Esophagus (tissue), 2 donors: ENCODE data around the gene TCEANC2. TPM values are rescaled to one million over a fixed set of nuclear protein-coding genes. Genes with fewer than 3 reads are reported as not detected.
"Not testable (repeated sequence)": the region's sequence is repeated elsewhere in the genome, so short reads cannot be mapped to it uniquely, and the experiment has no call there.

ENCODE experiments used
- H3K27ac ChIP-seq, 2 donors: one replicate each; pipeline ENCODE4 v1.5.1; 2013; ENCODE audit warnings: low read depth in 2 of 2, mild to moderate bottlenecking in 2 of 2, inconsistent platforms in 1 of 2, low read length in 1 of 2, moderate library complexity in 1 of 2
- H3K27me3 ChIP-seq, 2 donors: one replicate each; pipeline ENCODE4 v1.6.1; 2013; ENCODE audit warnings: low read length in 2 of 2, control low read depth in 1 of 2, mild to moderate bottlenecking in 1 of 2; ENCODE audit not compliant: insufficient read depth in 2 of 2, control insufficient read depth in 1 of 2
- H3K36me3 ChIP-seq, 2 donors: one replicate each; pipeline ENCODE4 v1.6.1; 2013; ENCODE audit warnings: low read length in 1 of 2; ENCODE audit not compliant: control insufficient read depth in 2 of 2, insufficient read depth in 2 of 2
- H3K4me1 ChIP-seq, 2 donors: one replicate each; pipeline ENCODE4 v1.6.1; 2013; ENCODE audit warnings: low read length in 1 of 2; ENCODE audit not compliant: control insufficient read depth in 2 of 2, insufficient read depth in 2 of 2
- H3K4me3 ChIP-seq, 2 donors: one replicate each; pipeline ENCODE4 v1.5.1; 2013; ENCODE audit warnings: low read length in 2 of 2, mild to moderate bottlenecking in 2 of 2, low read depth in 1 of 2, moderate library complexity in 1 of 2
- H3K9me3 ChIP-seq, 2 donors: one replicate each; pipeline ENCODE4 v1.6.1; 2013; ENCODE audit warnings: mild to moderate bottlenecking in 2 of 2, low read depth in 1 of 2, low read length in 1 of 2, moderate library complexity in 1 of 2; ENCODE audit not compliant: control insufficient read depth in 2 of 2, insufficient read depth in 1 of 2
- WGBS, 2 donors: extraction: QIAGEN DNeasy Blood & Tissue Kit; methylation state at CpG; one replicate each; pipeline ENCODE4 v1.1.7; 2013; 5-methylcytosine and 5-hydroxymethylcytosine counted together
- polyA plus RNA-seq, 2 donors: library from polyadenylated mRNA; stranded (reverse); fragments of 200-250 nt; gene quantifications; one replicate each; pipeline ENCODE4 v1.2.3, GENCODE V29; 2013
- donor health status: healthy with polysubstance abuse.
- donor health status: Bipolar disorder and iron deficiency.

Gene TCEANC2
- polyA plus RNA-seq, 2 donors, result 1.4 to 1.7 TPM

DNA sequence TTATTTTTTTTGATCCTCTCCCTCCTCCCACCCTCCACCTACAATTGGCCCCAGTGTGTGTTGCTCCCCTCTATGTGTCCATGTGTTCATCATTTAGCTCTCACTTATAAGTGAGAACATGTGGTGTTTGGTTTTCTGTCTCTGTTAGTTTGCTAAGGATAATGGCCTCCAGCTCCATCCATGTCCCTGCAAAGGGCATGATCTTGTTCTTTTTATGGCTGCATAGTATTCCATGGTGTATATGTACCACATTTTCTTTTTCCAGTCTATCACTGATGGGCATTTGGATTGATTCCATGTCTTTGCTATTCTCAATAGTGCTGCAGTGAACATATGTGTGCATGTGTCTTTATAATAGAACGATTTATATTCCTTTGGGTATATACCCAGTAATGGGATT, 28.6 kb upstream of the TCEANC2 start:
- H3K4me1 ChIP-seq, H3K27me3 ChIP-seq, H3K9me3 ChIP-seq, H3K4me3 ChIP-seq, H3K27ac ChIP-seq, H3K36me3 ChIP-seq: not testable (repeated sequence)
- WGBS, 2 donors, result 92 to 94% methylated on average over 1 of the region's 1 CpG

DNA sequence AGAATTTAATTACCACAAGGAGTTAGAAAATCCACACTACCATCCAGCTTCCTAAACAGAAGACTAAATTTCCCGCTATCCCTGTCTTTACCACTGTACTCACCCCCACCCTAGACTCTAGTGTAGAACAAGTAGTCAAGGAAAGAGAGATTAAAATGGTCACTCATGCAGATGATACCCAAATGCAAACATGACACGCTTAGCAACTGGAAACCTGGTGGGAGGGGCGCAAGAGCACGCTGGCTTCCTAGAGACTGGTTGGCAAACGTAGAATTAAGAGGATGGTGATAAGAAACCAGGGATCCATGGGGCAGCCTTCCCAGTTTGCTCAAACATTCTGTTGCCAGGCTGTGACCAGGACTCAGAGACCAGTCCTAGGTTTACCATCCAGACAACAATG, 25.6 kb upstream of the TCEANC2 start:
- Histone ChIP-seq H3K4me3 (no peak overlapping the region), H3K27ac (no peak overlapping the region), H3K9me3 (no peaks in the 10 kb centered on the region), H3K4me1 (no peaks in the 10 kb centered on the region), H3K36me3 (no peaks in the 10 kb centered on the region), H3K27me3 (no peaks in the 10 kb centered on the region)
- 87 to 89% methylated on average over 5 of the region's 5 CpGs for WGBS, 2 donors

DNA sequence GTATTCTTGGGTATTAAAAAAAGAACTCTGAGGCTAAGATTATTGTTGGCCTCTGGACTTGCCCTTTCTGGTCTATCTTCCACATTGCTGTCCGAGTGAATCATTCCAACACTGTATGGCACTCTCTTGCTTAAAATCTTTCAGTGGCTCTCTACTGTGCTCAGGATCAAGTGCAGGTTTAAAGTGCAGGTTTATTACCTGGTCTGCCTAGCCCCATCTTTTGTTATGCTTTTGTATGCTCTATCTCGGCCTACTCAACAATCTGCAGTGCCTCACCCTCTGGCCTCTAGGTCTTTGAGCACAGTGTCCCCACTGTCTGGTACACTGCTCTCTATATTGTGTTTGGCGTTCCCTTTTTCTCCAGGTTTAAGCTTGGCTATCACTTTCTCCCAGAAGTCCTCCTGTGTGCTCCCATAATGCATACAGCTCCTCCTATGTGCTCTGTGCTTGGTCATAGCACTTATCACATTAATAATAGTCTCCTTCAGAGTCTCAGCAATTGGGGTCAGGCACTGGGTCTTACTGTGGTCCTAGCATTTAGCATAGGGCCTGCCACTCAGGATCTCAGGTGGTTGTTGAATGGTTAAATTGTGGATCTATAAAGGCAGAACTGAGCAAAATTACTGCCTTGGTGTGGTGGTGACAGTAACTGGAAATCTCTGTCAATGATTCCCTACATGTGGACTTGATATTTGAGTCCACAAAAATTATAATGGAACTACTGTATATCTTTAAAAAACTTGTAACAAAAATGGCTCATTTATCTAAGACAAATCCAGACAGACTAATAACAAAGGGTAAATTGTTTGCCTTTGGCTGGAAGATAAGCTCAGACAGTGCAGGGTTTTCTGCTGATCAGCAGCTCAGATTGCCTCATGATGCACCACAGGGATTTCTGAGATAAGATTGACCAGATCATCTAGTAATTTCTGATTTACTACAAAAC, 24.8 kb upstream of the TCEANC2 start:
- no peaks in the 10 kb centered on the region for H3K36me3 ChIP-seq
- no peaks in the 10 kb centered on the region for H3K4me1 ChIP-seq
- H3K27ac ChIP-seq, result no peak overlapping the region
- 69 to 87% methylated on average over 3 of the region's 3 CpGs for WGBS, 2 donors
- H3K4me3 ChIP-seq, result no peak overlapping the region
- H3K9me3 ChIP-seq, result no peaks in the 10 kb centered on the region
- H3K27me3 ChIP-seq, result no peaks in the 10 kb centered on the region

DNA sequence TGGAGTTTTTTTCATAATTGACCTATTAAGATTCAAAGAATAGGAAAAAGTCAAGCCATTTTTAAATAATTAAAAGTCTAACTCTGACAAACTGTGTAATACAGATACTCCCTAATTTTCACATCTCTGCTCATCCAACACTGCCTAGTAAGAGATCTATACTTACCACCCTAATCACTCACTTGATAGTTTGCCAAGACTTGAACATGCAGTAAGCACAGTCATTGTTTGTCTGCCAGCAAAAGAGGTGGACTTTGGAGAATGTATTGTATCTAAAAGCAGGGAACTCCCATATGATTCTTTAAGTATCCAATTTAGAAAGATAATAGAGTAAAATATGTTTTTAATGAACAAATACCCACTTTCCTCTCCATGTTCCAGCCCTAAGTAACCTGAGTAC, 15.9 kb upstream of the TCEANC2 start:
- Histone ChIP-seq H3K9me3 (no peaks in the 10 kb centered on the region), H3K4me3 (no peak overlapping the region), H3K27ac (no peak overlapping the region), H3K4me1 (no peaks in the 10 kb centered on the region), H3K27me3 (no peaks in the 10 kb centered on the region), H3K36me3 (peaks cover 7% of the 10 kb centered on the region in 2 donors)

DNA sequence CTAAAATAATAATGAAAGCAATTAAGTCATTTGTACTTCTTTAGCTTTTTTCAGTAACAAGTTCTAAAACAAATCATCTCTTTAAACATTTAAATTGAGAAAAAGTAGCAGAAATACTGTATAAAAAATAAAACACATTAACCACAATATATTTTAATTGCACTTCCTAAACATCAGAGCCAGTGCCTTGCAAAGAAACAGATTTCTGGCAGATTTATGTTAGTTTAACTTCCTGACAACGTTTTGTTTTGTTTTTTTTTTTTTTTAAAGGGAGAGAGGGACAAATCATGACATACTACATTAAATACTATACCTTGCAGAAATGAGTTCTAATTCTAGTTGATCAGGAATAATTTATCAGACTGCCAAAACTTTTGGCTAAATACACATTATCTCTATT, 11.6 kb upstream of the TCEANC2 start:
- WGBS, 2 donors, result 13% methylated on average over 1 of the region's 1 CpG
- Histone ChIP-seq H3K27ac (no peak overlapping the region), H3K27me3 (no peaks in the 10 kb centered on the region), H3K9me3 (no peaks in the 10 kb centered on the region), H3K36me3 (peaks cover 2 to 5% of the 10 kb centered on the region in 2 donors), H3K4me3 (no peak overlapping the region), H3K4me1 (no peaks in the 10 kb centered on the region)

DNA sequence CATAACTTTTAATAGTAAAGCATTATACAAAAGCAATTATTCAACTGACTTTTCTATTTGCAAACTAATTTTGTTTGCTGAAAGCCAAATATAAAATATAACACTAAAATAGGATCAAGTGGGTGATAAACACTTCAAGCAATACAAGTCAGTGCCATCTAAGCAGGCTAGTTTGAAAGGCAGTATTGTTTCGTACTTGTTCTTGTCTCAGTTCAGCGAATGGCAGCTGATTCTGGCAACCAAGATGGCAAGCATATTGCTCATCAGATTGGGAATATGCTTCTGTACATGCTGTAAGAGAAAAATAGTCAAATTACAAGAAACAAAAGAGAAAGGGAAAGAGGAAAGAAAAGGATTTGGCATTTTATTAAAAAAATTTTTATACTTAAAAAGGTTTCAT, 7.9 kb upstream of the TCEANC2 start:
- WGBS, 2 donors, result 87 to 90% methylated on average over 2 of the region's 2 CpGs
- no peaks in the 10 kb centered on the region for H3K27me3 ChIP-seq
- peaks cover 2 to 5% of the 10 kb centered on the region in 2 donors for H3K36me3 ChIP-seq
- H3K27ac ChIP-seq, result no peak overlapping the region
- no peak overlapping the region for H3K4me3 ChIP-seq
- H3K4me1 ChIP-seq, result no peaks in the 10 kb centered on the region
- no peaks in the 10 kb centered on the region for H3K9me3 ChIP-seq

DNA sequence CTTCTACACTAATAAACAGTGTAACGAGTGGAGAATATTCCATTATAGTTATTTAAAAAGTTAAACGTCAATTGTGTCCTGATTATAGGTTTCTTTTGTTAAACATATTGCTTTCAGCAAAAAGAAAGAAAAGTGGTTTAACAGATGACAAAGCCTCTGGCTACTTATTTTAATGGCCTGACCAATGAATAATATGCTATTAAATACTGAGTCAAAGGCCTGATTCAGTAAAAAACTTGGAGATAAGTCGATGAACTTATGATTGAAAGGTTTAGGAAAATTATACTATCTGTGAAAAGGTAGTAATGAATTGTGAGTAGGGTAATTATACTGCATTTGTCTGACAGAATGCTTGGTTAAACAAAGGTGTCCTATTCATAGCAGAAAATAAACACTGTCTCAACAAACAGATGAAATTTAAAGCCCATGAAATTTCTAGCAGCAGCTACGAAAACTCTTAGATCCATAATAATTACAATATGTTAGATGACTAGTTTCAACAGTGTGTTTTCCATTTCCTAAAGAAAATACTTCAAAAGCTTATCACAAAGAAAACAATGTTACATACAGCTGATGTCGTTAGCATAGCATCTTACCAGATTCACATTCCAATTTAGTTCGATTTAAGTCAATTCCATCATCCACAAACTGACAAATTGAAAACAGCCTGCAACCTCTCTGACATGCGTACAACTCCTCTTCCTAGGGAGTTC, 6.6 kb upstream of the TCEANC2 start:
- Histone ChIP-seq H3K9me3 (no peaks in the 10 kb centered on the region), H3K27ac (no peak overlapping the region), H3K36me3 (peaks cover 2 to 3% of the 10 kb centered on the region in 2 donors), H3K4me1 (no peaks in the 10 kb centered on the region), H3K4me3 (no peak overlapping the region), H3K27me3 (no peaks in the 10 kb centered on the region)
- WGBS, 2 donors, result 71 to 76% methylated on average over 7 of the region's 7 CpGs

DNA sequence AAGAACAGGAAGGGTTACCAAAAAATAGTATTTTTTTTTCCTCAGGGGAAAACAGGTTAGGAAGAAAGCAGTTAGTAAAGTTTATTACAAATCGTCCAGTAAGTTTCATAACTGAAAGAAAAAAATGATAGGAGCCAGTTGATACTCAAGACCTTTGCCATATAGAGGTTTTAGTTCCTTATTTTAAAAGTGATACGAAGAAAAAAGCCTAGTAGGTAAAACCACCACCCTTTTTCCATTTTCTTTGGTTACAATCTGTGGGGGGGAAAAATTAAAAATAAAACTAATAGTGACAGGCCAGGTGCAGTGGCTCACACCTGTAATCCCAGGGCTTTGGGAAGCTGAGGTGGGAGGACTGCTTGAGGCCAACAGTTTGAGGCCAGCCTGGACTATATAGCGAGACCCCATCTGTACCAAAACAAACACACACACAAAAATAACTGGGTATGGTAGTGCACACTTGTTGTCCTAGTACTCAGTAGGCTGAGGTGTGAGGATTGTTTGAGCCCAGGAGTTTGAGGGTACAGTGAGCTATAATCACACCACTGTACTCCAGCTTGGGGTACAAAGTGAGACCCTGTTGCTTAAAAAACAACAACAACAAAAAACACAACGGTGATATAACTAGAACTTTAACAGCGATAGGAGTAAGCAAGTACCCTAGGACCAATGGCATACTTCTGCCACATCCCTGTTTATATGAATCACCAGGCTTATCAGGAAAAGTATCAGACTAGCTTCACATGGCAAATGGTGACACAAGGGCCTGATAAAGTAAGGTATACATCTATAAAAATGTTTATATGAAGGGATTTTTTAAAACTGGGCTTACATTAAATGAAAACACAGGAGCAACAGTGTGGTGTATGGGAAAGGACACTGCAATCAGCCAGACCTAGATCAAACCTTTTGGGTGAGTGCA, 5.8 kb upstream of the TCEANC2 start:
- H3K27ac ChIP-seq, result no peak overlapping the region
- no peaks in the 10 kb centered on the region for H3K36me3 ChIP-seq
- 74 to 75% methylated on average over 5 of the region's 5 CpGs for WGBS, 2 donors
- H3K4me3 ChIP-seq, result no peak overlapping the region
- H3K4me1 ChIP-seq, result no peaks in the 10 kb centered on the region
- H3K9me3 ChIP-seq, result no peaks in the 10 kb centered on the region
- H3K27me3 ChIP-seq, result no peaks in the 10 kb centered on the region

DNA sequence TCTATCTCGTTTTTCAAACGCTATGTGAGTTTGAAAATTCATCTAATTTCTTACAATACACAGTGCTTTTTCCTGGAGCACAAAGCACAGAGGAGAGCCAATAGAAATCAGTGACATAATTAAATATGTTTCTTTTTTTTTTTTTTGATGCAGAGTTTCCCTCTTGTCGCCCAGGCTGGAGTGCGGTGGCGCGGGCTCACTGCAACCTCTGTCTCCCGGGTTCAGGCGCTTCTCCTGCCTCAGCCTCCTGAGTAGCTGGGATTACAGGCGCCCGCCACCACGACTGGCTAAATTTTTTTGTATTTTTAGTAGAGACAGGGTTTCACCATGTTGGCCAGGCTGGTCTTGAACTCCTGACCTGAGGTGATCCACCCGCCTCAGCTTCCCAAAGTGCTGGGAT, 3.0 kb upstream of the TCEANC2 start:
- H3K27ac ChIP-seq, H3K4me3 ChIP-seq, H3K4me1 ChIP-seq, H3K27me3 ChIP-seq, H3K9me3 ChIP-seq, H3K36me3 ChIP-seq: not testable (repeated sequence)
- WGBS, 2 donors, result 96 to 97% methylated on average over 12 of the region's 12 CpGs
